HG02870 (cell line): ENCODE results near the gene PM20D1.
A peak's percentile ranks its signal among the peaks of the same experiment; 100 is the strongest.

Experiments used
- ATAC-seq: cut with Tn5 transposase; IDR thresholded peaks from one replicate; pipeline ENCODE4 v1.9.1; 2021; ENCODE audit warnings: mild to moderate bottlenecking, moderate library complexity; ENCODE audit not compliant: unreplicated experiment

PM20D1 gene

GRCh38 chr1:205805082-205805711 lies 44.7 kb downstream of the PM20D1 start:
- no peak for ATAC-seq

- ATAC-seq, result no peak
Measured at GRCh38 chr1:205804605-205805004, 45.3 kb downstream of the PM20D1 start.

DNA sequence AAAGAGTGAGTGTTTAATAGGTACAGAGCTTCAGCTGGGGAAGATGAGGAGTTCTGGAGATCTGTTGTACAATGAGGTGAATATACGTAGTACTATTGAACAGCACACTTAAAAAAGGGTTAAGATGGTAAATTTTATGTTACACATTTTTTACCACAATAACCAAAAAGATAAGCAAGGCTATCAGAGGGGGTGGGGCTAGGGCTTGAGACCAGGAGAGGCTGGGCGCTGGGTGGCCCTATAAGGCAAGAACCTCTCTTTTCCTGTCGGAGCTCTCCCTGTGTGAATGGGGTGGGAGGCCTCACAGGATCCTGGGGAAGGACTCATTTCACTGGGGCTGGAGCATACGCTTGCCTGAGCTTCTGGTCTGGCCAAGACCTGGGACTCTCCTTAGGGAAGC lies 45.9 kb downstream of the PM20D1 start:
- no peak for ATAC-seq

DNA sequence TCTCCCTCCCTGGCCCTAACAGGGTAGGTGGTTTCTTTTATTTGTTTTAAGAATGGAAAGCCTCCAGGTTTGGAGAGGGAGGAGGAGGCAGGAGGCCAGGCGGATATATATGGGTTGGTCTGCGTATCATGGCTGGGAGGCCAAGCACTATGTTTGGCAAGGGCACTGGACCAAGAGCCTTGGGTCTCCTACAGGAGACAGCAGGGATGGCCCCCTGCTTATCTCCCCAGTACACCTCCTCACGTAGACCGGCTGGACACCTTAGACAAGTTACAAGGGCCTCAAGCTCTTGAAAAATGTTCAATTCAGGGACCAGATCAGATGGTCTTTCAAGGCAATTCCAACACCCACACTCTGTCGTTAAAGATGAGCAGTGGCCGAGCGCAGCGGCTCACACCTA lies 47.9 kb downstream of the PM20D1 start:
- ATAC-seq, result no peak

DNA sequence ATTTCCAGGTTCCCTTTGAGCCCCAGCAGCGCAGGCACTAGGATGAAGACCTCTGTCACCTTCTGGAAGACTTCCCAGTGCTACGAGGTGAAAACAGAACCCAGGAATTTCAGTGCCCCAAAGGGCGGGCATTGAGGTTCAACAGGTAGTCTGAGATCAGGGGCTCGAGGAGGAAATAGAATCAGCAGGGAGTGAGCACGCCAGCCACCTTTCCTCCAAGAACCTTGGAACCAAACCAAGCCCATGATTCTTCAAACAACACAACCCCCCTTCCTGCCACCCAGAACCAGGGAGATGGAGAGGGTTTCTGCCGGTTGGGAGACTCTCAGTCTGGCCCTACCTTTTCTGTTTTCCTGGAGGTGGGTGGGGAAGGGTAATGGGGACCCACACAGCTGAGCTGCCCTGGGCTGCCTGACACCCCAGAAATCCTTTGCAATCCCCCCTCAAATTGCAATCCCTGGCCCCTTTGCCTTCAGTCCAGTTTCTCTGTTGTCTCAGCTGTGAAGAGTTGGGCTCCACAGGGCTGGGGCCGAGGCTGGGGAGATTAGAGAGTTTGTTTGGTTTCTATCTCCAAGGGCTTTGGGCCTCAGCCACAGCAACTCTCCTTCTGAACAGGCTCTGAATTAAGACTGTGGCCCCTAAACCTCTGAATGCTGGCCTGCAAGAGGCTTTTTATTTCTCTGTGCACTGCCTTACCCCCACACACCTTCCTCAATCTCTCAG lies 48.8 kb downstream of the PM20D1 start:
- ATAC-seq, result no peak

GRCh38 chr1:205800427-205800826 lies 49.5 kb downstream of the PM20D1 start:
- ATAC-seq, result no peak

GRCh38 chr1:205798577-205798976 lies 51.4 kb downstream of the PM20D1 start:
- ATAC-seq, result no peak

DNA sequence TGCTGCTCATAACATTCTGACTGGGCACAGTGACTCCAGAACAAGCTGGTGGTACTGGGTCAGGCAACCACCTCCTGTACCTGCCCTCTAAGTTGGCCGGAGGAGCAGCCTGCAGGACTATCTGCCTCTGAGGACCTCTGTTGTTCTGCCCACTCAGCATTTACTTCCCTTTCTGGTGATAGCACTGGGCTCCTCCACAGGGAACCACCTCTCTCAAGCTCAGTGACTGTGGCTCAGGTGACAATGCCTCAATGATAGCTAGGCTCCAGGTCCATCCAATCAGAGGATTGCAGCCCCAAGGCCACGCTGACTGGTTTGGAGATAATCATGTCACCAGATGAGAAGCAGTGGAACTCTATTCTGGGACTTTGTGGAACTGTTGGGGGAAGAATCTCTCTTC lies 52.8 kb downstream of the PM20D1 start:
- no peak for ATAC-seq

GRCh38 chr1:205794011-205794730 lies 55.8 kb downstream of the PM20D1 start:
- ATAC-seq, result no peak

- ATAC-seq, result no peak
Measured at GRCh38 chr1:205792961-205793673, 56.8 kb downstream of the PM20D1 start.

DNA sequence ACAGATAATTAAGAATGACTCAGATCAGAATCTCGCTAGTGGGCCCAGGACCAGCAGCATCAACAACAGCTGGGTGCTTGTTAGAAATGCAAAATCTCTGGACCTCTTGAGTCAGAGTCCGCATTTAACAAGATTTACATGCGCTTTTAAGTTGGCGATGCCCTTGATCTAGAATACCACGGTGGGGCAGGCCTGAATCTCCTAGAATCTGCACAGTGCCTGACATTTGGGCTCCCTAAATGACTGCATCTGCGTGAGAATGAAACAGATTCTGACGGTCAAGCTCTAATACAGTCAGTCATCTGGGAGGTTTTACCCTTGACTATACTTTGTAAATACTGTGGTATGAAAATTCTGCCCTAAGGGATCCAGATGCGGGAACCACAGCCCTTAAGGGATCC lies 57.5 kb downstream of the PM20D1 start:
- ATAC-seq, result peak; percentile 49

DNA sequence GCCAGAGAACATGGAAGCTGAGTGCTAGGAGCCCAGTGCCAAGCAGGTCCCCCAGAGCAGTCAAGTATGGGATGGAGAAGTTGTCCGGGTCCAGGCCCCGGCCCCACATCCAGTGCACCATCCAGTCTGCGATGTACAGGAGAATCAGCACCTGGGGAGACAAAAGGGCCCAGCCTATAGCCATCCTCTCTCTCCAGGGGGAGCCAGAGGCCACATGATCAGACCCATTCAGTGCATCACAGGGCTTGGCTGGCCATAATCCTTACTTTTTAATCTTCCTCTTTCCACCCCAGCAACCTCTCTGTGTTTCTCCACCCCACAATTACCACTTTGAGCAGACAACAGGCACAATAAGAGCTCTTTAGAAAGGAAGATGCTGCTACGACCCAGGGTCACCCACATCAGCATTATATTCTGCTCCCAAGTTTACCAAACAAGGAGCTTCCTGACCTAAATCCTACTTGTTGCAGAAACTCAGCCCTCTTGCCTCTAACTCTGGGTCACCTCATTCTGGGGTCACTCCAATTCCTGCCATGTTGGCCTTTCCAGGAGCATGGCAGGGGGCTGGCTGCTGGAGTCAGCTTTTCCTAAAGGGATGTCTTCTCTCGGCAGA lies 58.3 kb downstream of the PM20D1 start:
- ATAC-seq, result peak; percentile 59

DNA sequence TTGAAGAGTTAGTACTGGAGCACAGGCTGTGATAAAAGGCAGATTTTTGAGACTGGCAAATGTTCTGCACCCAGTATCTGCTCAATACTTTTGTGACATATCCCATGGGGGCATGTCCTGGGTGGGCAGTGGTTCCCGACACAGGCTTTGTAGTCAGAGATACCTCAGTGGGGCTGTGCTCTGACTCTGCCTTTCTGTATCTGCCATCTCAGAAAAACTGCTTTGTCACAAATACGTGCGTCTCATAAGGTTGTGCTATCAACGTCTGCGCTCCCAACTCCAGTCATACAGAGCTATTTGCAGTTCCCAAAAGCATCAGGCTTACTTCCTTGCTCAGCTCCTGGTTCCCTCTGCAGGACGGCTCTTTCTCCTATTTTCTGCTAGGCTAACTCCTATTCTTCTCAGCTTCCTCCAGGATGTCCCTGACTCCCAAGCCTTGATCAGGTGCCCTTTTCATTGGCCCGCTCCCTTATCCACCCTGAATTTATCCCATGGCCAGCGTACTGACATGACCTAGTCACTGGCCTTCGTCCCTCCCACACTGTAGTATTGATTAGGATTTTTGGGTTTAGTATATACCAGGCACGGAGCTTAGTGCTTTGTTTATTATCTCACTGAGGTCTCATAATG lies 62.5 kb downstream of the PM20D1 start:
- no peak for ATAC-seq

- no peak for ATAC-seq
Measured at GRCh38 chr1:205786601-205787000, 63.3 kb downstream of the PM20D1 start.

DNA sequence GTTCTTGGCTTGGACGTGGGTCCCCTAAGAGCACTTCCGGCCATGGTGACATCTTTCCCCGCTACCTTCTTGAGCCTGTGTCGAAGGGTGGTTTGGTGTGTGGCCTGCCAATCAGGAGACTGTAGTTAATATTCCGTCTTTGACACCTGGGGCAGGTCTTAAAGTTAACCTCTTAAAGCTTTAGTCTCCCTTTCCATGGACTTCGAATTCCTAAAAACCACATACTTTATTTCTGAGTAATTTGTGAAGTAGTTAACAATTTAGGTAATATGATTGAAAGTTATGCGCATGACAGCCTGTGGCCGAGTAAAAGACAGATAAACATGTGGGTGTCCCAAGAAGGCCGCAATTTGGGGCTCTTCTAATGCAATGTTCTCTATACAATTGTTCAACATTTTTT lies 64.5 kb downstream of the PM20D1 start:
- ATAC-seq, result no peak

DNA sequence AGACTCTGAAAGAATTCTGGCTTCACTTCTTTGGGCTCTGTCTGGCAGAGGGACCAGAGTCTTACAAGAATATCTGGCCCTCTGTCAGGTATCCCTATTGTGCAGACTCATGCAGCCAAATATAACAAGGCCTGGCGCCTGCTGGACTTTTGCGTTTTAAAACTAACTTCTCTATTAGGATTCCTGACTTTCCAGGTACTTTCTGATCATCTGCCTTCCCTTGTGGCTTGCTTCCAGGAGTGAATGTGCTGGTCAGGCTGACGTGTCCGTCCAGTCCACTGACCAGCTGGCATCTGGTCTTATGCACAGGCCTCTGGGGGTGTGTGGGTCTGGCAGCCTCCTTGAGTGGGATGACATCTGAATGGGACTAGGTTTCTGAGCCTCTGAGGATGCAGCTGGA lies 66.0 kb downstream of the PM20D1 start:
- no peak for ATAC-seq

DNA sequence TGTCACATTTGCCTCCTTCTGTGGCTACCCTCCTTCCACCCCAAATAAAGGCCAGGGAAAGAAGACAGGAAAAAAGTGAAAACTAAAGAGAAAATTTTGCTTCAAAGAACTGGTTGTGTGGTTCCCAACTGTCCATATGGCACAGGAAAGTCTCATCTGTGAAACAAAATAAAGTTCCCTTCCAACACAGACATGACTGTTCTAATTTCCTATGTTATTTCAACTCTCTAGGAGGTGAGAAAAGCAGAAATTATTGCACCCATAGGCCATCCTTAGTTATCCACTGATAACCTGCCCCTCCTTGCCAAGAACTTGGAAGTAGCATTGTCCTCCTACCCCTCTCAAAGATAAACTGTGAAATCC lies 66.5 kb downstream of the PM20D1 start:
- ATAC-seq, result no peak

GRCh38 chr1:205782627-205783432 lies 67.1 kb downstream of the PM20D1 start:
- ATAC-seq, result no peak

DNA sequence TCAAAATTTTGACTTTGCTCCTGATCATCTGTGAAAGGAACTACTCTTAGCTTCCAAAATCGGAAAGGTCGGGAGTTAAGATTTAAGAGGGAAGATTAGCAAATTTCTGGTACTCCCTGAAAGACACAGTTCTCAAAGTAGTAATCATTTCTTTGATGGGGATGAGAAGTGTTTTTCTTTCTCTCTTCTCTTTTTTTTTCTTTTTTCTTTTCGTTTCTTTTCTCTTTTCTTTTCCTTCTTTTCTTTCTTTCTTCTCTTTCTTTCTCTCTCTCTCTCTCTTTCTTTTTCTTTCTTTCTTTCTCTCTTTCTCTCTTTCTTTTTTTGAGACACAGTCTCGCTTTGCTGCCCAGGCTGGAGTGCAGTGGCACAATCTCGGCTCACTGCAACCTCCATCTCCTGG lies 69.6 kb downstream of the PM20D1 start:
- no peak for ATAC-seq
